Measurements from ENCODE around the gene MAMSTR.

- no peak for TF ChIP-seq CTCF (optimal IDR thresholded peaks at IDR 0.05 in 1 of 3, IDR thresholded peaks at IDR 0.05 in 1 of 3, conservative IDR thresholded peaks at IDR 0.05 in 1 of 3; ENCODE audit: extremely low read depth in 1 of 3, insufficient read depth in 2 of 3, low read length in 3 of 3)
- TF ChIP-seq EZH2 (IDR thresholded peaks at IDR 0.05; ENCODE audit: low read length): no peak
These were observed 41.3 kb downstream of the MAMSTR start for GRCh38 chr19:48678201-48678600.
